ENCODE data around the gene XDH. TPM values are rescaled to one million over a fixed set of nuclear protein-coding genes. Genes with fewer than 3 reads are reported as not detected.

The XDH gene
- total RNA-seq, 4 donors from 2014 or later = under 0.01 TPM; not detected in 3

DNA sequence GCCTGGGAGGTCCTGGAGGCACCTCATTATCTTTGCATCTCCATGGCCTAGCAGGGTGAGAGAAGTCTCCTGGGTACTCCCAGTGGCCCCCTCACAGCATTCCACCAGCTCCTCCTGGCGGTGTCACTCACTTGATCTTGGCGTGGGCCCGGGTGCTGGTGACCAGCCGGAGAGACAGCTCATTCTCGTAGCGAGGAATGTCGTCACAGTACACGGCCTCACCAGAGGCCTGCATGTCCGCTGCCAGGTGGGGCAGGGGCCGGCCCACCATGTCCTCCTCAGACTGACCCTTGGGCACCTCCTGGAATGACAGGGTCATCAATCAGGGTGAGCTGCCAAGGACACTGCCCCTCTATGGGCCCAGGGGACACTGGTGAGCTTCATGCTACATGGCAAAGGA, 42.4 kb downstream of the XDH start:
- DNase-seq (ENCODE audit: low spot score in 2 of 2) = no peak
- Histone ChIP-seq H3K27me3 (no peaks in the 10 kb centered on the region), H3K36me3 (no peaks in the 10 kb centered on the region), H3K4me3 (no peak overlapping the region), H3K27ac (no peak overlapping the region), H3K4me1 (no peaks in the 10 kb centered on the region), H3K9me3 (no peaks in the 10 kb centered on the region)
- WGBS, 2 donors = 85 to 96% methylated on average over 7 to 10 of the region's 10 CpGs
- TF ChIP-seq POLR2A (IDR thresholded peaks at IDR 0.05) (no peak), CTCF (IDR thresholded peaks at IDR 0.05) (no peak), EP300 (IDR thresholded peaks at IDR 0.05) (no peak)

- Histone ChIP-seq H3K27me3 (no peaks in the 10 kb centered on the region), H3K36me3 (no peaks in the 10 kb centered on the region), H3K4me1 (no peaks in the 10 kb centered on the region), H3K9me3 (no peaks in the 10 kb centered on the region), H3K27ac (no peak overlapping the region), H3K4me3 (no peak overlapping the region)
- no peak for DNase-seq (ENCODE audit: low spot score in 2 of 2)
- TF ChIP-seq POLR2A (IDR thresholded peaks at IDR 0.05) (no peak), EP300 (IDR thresholded peaks at IDR 0.05) (no peak), CTCF (IDR thresholded peaks at IDR 0.05) (no peak)
- WGBS, 2 donors = 50 to 72% methylated on average over 2 to 3 of the region's 3 CpGs
Measured at GRCh38 chr2:31371691-31372090, 42.9 kb downstream of the XDH start.

DNA sequence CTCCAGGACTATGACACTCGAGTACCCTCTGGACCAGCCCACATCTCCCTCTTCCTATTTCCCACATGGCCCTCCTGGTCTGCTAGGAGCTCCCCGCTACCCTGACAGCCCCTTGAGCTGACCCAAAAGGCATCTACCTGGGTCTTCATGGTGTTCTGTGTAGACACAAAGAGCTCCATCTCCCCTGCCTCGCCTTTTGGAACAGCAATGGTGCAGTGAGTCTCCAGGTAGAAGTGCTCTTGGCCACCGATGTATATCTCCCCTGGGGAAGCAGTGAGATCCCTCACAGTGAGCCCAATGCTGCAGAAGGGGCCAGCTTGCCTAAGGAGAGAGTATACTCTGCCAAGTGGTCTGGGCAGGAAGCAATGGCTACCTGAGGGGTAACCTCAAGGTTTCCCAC, 47.8 kb downstream of the XDH start:
- Histone ChIP-seq H3K4me1 (no peaks in the 10 kb centered on the region), H3K27me3 (no peaks in the 10 kb centered on the region), H3K36me3 (no peaks in the 10 kb centered on the region), H3K9me3 (no peaks in the 10 kb centered on the region), H3K27ac (no peak overlapping the region), H3K4me3 (no peak overlapping the region)
- 80 to 88% methylated on average over 2 to 4 of the region's 4 CpGs for WGBS, 2 donors
- DNase-seq (ENCODE audit: low spot score in 2 of 2) = no peak
- no peak for TF ChIP-seq POLR2A (IDR thresholded peaks at IDR 0.05)
- TF ChIP-seq CTCF (IDR thresholded peaks at IDR 0.05) = no peak
- no peak for TF ChIP-seq EP300 (IDR thresholded peaks at IDR 0.05)

DNA sequence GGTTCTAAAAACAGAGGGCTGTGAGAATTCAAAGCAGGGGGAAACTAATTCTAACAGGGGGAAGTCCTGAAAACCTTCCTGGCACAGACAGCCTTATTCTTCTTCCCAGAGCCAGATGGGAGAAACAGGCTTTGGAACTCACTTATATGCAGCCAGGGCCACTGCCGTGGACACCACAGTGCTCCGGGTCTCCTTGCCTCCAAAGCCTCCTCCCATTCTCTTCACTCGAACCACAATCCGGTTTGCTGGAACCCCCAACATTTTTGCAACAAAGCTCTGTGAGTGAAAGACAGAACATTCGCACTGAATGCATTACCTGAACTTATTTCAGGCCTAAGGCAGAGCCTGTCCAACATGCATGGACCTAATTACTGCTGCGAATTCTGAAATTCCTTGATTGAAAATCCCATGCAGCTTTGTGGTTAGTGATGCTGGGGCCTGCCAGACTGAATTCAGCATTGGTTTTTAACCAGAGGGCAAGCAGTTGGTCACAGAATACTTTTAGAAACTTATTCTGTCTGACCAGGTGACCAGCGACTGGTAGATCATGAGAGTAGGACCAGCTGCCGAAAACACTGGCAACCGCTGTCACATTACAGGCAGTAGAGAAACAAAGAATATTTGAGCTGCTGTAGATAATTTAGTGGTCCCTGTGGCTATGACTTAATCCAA, 48.6 kb downstream of the XDH start:
- 91% methylated on average over 9 of the region's 9 CpGs for WGBS, 2 donors
- TF ChIP-seq CTCF (IDR thresholded peaks at IDR 0.05) (no peak), POLR2A (IDR thresholded peaks at IDR 0.05) (no peak), EP300 (IDR thresholded peaks at IDR 0.05) (no peak)
- no peak for DNase-seq (ENCODE audit: low spot score in 2 of 2)
- no peaks in the 10 kb centered on the region for H3K36me3 ChIP-seq
- H3K4me3 ChIP-seq = no peak overlapping the region
- H3K27me3 ChIP-seq = no peaks in the 10 kb centered on the region
- H3K27ac ChIP-seq = no peak overlapping the region
- no peaks in the 10 kb centered on the region for H3K9me3 ChIP-seq
- H3K4me1 ChIP-seq = no peaks in the 10 kb centered on the region

GRCh38 chr2:31365348-31365747, 49.2 kb downstream of the XDH start:
- Histone ChIP-seq H3K36me3 (no peaks in the 10 kb centered on the region), H3K27ac (no peak overlapping the region), H3K27me3 (no peaks in the 10 kb centered on the region), H3K9me3 (no peaks in the 10 kb centered on the region), H3K4me1 (no peaks in the 10 kb centered on the region), H3K4me3 (no peak overlapping the region)
- no peak for TF ChIP-seq EP300 (IDR thresholded peaks at IDR 0.05)
- no peak for TF ChIP-seq POLR2A (IDR thresholded peaks at IDR 0.05)
- no peak for TF ChIP-seq CTCF (IDR thresholded peaks at IDR 0.05)
- 93 to 94% methylated on average over 9 to 10 of the region's 10 CpGs for WGBS, 2 donors
- no peak for DNase-seq (ENCODE audit: low spot score in 2 of 2)
